Choroid plexus epithelial cell (primary cell): ENCODE results near the gene XRCC5.
A peak's percentile ranks its signal among the peaks of the same experiment; 100 is the strongest.

Experiments used
- DNase-seq: peaks from one replicate; pipeline ENCODE4 v3.0.0-alpha.2; 2010; ENCODE audit warnings: low read depth
- H3K4me3 ChIP-seq: 2 replicates; pipeline ENCODE4 v1.5.1; 2011; ENCODE audit warnings: low read depth, mild to moderate bottlenecking, control low read depth, low read length, moderate library complexity
- TF ChIP-seq, protein P1 (sequence below): conservative IDR thresholded peaks from 2 replicates; pipeline ENCODE4 v1.5.1; 2011; ENCODE audit warnings: low read depth, mild to moderate bottlenecking, control low read depth, inconsistent platforms, low read length, moderate library complexity

XRCC5 gene

DNA sequence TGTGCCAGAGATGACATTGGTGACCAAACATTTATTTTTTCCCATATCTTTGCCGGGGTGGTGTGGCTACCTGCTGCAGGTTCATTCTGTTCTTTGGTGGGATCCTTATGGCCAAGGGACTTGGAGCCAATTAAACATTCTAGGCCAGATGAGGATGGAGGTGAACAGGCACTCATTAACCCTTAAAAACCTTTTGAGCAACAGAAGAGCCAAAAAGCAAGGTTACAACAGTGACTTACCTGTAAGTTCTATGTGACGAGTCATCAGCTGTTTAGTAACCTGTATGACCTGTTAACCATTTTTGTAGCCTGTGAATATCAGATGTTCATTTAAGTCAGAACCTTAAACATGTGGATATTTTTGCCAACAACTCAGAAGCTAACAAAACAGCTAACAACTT, 105.6 kb downstream of the XRCC5 start:
- H3K4me3 ChIP-seq = no peak overlapping the region
- no peak for DNase-seq
- TF ChIP-seq, protein P1, sequence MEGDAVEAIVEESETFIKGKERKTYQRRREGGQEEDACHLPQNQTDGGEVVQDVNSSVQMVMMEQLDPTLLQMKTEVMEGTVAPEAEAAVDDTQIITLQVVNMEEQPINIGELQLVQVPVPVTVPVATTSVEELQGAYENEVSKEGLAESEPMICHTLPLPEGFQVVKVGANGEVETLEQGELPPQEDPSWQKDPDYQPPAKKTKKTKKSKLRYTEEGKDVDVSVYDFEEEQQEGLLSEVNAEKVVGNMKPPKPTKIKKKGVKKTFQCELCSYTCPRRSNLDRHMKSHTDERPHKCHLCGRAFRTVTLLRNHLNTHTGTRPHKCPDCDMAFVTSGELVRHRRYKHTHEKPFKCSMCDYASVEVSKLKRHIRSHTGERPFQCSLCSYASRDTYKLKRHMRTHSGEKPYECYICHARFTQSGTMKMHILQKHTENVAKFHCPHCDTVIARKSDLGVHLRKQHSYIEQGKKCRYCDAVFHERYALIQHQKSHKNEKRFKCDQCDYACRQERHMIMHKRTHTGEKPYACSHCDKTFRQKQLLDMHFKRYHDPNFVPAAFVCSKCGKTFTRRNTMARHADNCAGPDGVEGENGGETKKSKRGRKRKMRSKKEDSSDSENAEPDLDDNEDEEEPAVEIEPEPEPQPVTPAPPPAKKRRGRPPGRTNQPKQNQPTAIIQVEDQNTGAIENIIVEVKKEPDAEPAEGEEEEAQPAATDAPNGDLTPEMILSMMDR = no peak

- TF ChIP-seq, protein P1 = peak; percentile 56
- no peak overlapping the region for H3K4me3 ChIP-seq
- peak; percentile 62 for DNase-seq
Observed at GRCh38 chr2:216215658-216216390, 106.7 kb downstream of the XRCC5 start.

GRCh38 chr2:216216951-216217903, 108.1 kb downstream of the XRCC5 start:
- peak; percentile 49 for DNase-seq
- TF ChIP-seq, protein P1 = no peak
- no peak overlapping the region for H3K4me3 ChIP-seq

- H3K4me3 ChIP-seq = no peak overlapping the region
- TF ChIP-seq, protein P1 = no peak
- no peak for DNase-seq
Observed at GRCh38 chr2:216217904-216218260, 108.7 kb downstream of the XRCC5 start.

GRCh38 chr2:216219861-216220260, 110.7 kb downstream of the XRCC5 start:
- TF ChIP-seq, protein P1 = no peak
- H3K4me3 ChIP-seq = no peak overlapping the region
- DNase-seq = no peak

- H3K4me3 ChIP-seq = no peak overlapping the region
- DNase-seq = no peak
- TF ChIP-seq, protein P1 = no peak
Observed at GRCh38 chr2:216220976-216221375, 111.8 kb downstream of the XRCC5 start.
